GM12865 (cell line): ENCODE measurements around the gene ATP6V1F.

Source experiments
- DNase-seq: peaks from one replicate; pipeline ENCODE4 v3.0.0; 2010; ENCODE audit warnings: low read depth
- H3K4me3 ChIP-seq: 2 replicates; pipeline ENCODE4 v1.5.1; 2011; ENCODE audit warnings: mild to moderate bottlenecking, low read depth, low read length, control low read depth
- TF ChIP-seq, protein P1 (sequence below): IDR thresholded peaks from 2 replicates; pipeline ENCODE4 v1.5.1; 2011; ENCODE audit warnings: low read length, control low read depth, low read depth, inconsistent platforms; ENCODE audit not compliant: insufficient read depth; ENCODE audit errors: missing control alignments

The ATP6V1F gene

DNA sequence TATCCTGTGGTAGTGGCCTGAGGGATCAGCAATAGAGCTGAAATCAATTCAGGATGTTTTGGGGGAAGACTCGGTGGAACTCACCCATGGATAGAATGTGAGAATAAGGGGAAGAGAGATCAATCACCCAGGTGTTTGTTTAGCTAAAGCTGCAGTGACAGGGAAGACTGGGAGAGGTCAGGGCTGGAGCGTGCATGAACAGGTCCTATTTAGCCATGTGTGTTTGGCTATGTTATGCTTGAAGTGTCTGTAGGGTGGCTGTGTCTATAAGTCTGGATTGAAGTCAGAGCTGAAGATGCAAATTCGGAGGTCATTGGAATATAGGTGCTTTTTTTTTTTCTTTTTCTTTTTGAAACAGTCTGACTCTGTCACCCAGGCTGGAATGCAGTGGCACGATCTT is 4.6 kb downstream of the ATP6V1F start:
- DNase-seq = no peak
- TF ChIP-seq, protein P1, sequence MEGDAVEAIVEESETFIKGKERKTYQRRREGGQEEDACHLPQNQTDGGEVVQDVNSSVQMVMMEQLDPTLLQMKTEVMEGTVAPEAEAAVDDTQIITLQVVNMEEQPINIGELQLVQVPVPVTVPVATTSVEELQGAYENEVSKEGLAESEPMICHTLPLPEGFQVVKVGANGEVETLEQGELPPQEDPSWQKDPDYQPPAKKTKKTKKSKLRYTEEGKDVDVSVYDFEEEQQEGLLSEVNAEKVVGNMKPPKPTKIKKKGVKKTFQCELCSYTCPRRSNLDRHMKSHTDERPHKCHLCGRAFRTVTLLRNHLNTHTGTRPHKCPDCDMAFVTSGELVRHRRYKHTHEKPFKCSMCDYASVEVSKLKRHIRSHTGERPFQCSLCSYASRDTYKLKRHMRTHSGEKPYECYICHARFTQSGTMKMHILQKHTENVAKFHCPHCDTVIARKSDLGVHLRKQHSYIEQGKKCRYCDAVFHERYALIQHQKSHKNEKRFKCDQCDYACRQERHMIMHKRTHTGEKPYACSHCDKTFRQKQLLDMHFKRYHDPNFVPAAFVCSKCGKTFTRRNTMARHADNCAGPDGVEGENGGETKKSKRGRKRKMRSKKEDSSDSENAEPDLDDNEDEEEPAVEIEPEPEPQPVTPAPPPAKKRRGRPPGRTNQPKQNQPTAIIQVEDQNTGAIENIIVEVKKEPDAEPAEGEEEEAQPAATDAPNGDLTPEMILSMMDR = no peak
- H3K4me3 ChIP-seq = no peak overlapping the region

DNA sequence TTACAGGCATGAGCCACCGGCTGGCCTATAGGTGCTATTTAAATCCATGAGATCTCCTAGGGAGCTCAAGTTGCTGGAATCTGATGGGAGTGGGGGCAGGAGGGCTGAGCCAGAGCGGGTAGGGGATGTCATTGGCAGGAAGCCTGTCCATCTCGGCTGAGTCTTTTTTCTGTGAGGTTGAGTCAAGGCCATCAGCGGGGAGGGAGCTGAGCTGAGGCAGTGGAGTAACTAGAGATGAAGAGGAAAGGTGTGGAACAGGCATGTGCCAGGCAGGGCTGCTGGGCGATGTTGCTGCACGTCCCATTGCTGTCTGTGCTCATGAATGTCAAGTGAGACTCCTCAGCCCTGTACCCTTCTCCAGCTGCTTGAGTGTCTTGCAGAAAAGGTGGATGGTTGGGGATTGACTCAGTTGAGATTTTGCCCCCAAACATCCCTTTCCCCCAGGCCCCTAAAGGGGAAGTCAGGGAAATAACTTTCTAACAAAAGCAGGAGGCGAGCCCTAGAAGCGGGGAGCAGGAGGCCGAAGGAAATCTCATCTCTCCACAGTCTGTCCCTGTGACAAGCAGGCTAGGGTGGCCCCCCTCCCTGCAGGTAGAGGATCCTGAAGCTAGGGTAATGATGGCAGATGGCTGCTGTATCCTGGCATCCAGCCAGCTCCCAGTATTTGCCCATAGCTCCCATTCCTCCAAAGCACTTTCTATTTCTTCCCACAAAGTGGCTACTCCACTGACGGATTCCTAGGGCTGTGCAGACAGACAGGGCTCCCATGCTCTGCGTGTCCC is 5.4 kb downstream of the ATP6V1F start:
- TF ChIP-seq, protein P1 = no peak
- no peak for DNase-seq
- H3K4me3 ChIP-seq = no peak overlapping the region

DNA sequence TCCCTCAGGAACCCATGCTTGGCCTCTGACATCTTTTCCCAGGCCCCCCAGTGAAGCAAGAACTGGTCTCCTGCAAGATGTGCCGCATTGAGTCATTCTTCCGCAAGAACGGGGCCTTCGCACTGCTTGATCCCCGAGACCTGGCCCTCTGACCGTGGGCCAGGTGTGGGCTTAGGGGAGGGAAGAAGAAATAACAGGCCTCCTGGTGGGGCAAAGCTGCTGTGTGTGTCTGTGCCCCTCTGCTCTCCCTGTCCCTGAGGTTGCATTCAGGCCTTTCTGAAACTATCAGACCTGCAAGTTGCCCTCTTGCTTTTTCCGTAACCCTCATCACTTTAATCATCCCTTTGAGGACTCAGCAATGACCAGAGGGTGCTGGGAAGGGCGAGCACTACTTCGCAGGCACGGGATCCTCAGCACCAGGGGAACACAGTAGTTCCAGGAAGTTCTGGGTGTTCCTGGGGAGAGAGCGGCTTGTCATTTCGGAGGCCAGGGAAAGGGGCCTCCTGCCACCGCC is 6.0 kb downstream of the ATP6V1F start:
- H3K4me3 ChIP-seq = no peak overlapping the region; the same call in 1 of the 2 replicates
- TF ChIP-seq, protein P1 = no peak
- no peak for DNase-seq

DNA sequence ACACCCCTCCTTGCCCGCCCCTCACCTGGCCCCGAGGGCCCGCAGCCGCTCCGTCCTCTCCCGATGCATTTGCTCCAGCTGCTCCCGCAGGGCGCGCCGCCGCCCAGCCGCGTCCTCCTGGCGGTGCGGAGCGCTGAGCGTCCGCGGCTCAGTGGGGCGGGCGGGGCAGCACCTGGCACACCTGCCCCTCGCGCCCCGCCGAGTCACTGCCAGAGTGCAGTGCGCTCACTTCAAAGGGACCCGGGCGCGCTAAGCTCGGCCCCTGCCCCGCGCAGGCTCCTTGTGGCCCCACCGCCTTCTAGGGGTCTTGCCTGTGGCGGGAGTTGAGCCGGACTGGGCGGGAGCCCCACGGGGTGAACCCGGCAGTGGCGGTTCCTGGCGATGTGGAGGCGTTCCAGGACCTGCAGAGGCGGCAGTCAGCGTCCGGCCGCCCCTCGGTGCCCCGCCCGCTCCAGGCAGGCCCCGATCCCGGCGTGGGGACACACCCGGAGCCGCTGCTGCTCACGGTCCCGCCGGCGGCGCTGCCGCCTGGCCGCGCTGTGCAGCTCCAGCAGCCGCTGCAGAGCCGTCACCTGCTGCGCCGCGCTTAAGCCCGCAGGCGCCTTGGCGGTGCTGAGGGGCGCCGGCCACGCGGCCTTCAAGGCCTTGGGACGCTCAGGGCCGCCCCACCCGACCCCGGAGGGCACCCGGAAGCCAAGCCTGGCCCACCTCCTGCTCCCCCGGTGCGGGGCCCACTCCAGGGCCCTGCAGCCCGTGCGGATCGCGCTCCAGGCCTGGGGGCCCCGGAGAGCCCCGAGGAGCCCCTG is 6.7 kb downstream of the ATP6V1F start:
- peak overlapping the region; percentile 42 for H3K4me3 ChIP-seq
- TF ChIP-seq, protein P1 = no peak
- DNase-seq = peak; percentile 70

DNA sequence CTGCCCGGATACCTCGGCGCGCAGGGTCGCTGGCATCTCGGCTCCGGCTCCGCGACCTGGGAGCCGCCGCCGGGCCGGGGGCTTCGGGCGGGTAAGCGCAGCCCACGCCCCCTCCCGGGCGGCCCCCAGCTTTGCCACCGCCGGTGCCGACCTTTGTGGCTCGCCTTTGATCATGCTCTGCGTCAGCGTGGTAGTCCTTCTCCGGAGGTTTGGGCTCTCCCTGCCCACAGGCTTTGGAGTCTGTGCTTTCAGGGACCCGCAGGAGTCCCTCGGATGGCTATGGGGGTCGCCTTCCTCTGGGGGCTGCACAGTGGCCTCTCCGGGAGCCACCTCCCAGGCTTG is 7.3 kb downstream of the ATP6V1F start:
- TF ChIP-seq, protein P1 = peak; percentile 2
- H3K4me3 ChIP-seq = peak overlapping the region; percentile 33; the same call in 1 of the 2 replicates
- no peak for DNase-seq

DNA sequence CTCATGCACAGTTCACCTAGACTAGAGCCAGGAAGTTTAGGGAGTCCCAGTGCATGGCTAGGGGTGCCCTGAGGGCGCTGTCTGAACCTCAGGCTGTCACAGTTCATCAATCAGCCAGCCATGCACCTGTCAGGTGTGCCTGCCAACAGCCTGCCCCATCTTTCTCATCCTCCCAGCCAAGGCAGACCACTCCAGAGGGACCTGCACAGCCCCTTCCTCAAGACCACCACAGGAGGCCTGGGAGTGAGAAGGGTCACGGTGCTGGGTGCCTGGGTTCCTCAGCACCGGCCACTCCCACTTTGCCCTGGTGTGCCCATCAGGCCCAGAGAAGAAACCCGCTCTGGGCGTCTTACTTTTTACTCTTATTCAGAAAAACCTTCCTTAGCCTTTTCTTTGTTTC is 8.4 kb downstream of the ATP6V1F start:
- H3K4me3 ChIP-seq = no peak overlapping the region
- no peak for DNase-seq
- TF ChIP-seq, protein P1 = no peak
